Right lobe of liver (tissue), 6 donors: ENCODE data around the gene LGI4. TPM values are rescaled to one million over a fixed set of nuclear protein-coding genes. Genes with fewer than 3 reads are reported as not detected.

ENCODE experiments used
- ATAC-seq, 4 donors: fragments of 200-7000 bp; cut with Tn5 transposase; one replicate each; pipeline ENCODE4 v1.9.1; 2020; ENCODE audit warnings: mild to moderate bottlenecking in 4 of 4, moderate library complexity in 4 of 4
- DNase-seq, 3 donors: peaks; one replicate each; pipeline ENCODE4 v3.0.0-alpha.2; 2020
- H3K27ac ChIP-seq, 3 donors: fragments of 200-600 bp; one replicate each; pipeline ENCODE4 v1.8.0; 2022
- H3K27me3 ChIP-seq, 2 donors: fragments of 200-600 bp; one replicate each; pipeline ENCODE4 v1.8.0; 2022
- H3K36me3 ChIP-seq, 4 donors: fragments of 200-600 bp; sonication (generic) in 1 of 4; one replicate each; pipeline versions ENCODE4 v1.5.1 to v1.8.0; 2017 to 2022; ENCODE audit warnings: control low read depth in 1 of 4
- H3K4me1 ChIP-seq, 4 donors: fragments of 200-600 bp; sonication (generic) in 1 of 4; one replicate each; pipeline versions ENCODE4 v1.5.1 to v1.8.0; 2017 to 2022; ENCODE audit warnings: control low read depth in 1 of 4
- H3K4me3 ChIP-seq, 3 donors: fragments of 200-600 bp; one replicate each; pipeline ENCODE4 v1.8.0; 2022
- H3K9me3 ChIP-seq, 4 donors: fragments of 200-600 bp; sonication (generic) in 1 of 4; one replicate each; pipeline versions ENCODE4 v1.5.1 to v1.8.0; 2017 to 2022; ENCODE audit warnings: control low read depth in 1 of 4
- POLR2A ChIP-seq: fragments of 450-650 bp; IDR thresholded peaks from one replicate; pipeline ENCODE4 v1.6.1; 2017; ENCODE audit warnings: antibody characterized with exemption, mild to moderate bottlenecking
- WGBS: methylation state at CpG from one replicate; pipeline ENCODE4 v1.1.6; 2018; ENCODE audit warnings: low coverage, low lambda C conversion rate; ENCODE audit not compliant: insufficient coverage; ENCODE audit errors: missing lambda C conversion rate; 5-methylcytosine and 5-hydroxymethylcytosine counted together
- intact Hi-C, 2 donors: fragments of 100-400 bp; cut with DNase I; formaldehyde crosslinking; loops; one replicate each; pipeline versions ENCODE4 v1.11.2 to v1.14.1; 2022
- total RNA-seq, 6 experiments: library from RNA; depleted of rRNA in 2 of 6; stranded (reverse); fragments of >200 nt in 2 of 6; fragmentation: NEBNext Ultra II Directional in 3 of 6; extraction: Animal tissue kit (Norgen Biotek cat#: 25700) in 3 of 6; gene quantifications; one replicate each; pipeline versions ENCODE4 v1.1.0 to v1.2.4, GENCODE V29; 2016 to 2023
- TF ChIP-seq, protein P1 (sequence below), 4 donors: fragments of 200-600 bp in 3 of 4; fragments of 450-650 bp in 1 of 4; IDR thresholded peaks; one replicate each; pipeline versions ENCODE4 v1.5.1 to v1.8.0; 2016 to 2022; ENCODE audit warnings: antibody characterized with exemption in 4 of 4, mild to moderate bottlenecking in 2 of 4
- donor health status: DM: no; HTN: yes; CAD: no.
- donor health status: DM: no; HTN: no; CAD: no.
- donor health status: DM: no; HTN: no; CAD: no.
- donor health status: DM: no; HTN: yes; CAD: no.
- donor health status: DM: no; HTN: yes; CAD: no.

LGI4 gene
- total RNA-seq, 6 experiments from 2014 or later: 0.99 to 2.0 (median 1.5) TPM

GRCh38 chr19:35150445-35150844, 15.6 kb upstream of the LGI4 start:
- no peak for ATAC-seq
- Histone ChIP-seq H3K27ac (no peak overlapping the region), H3K9me3 (no peaks in the 10 kb centered on the region), H3K27me3 (peaks cover 0 to 6% of the 10 kb centered on the region in 2 donors), H3K4me1 (peaks cover 0 to 7% (median 0%) of the 10 kb centered on the region in 4 donors), H3K36me3 (no peaks in the 10 kb centered on the region), H3K4me3 (no peak overlapping the region)
- DNase-seq: no peak
- TF ChIP-seq, protein P1, sequence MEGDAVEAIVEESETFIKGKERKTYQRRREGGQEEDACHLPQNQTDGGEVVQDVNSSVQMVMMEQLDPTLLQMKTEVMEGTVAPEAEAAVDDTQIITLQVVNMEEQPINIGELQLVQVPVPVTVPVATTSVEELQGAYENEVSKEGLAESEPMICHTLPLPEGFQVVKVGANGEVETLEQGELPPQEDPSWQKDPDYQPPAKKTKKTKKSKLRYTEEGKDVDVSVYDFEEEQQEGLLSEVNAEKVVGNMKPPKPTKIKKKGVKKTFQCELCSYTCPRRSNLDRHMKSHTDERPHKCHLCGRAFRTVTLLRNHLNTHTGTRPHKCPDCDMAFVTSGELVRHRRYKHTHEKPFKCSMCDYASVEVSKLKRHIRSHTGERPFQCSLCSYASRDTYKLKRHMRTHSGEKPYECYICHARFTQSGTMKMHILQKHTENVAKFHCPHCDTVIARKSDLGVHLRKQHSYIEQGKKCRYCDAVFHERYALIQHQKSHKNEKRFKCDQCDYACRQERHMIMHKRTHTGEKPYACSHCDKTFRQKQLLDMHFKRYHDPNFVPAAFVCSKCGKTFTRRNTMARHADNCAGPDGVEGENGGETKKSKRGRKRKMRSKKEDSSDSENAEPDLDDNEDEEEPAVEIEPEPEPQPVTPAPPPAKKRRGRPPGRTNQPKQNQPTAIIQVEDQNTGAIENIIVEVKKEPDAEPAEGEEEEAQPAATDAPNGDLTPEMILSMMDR (IDR thresholded peaks at IDR 0.05): no peak
- TF ChIP-seq POLR2A: no peak
- intact Hi-C loops: no loop called here
- WGBS: 60% methylated on average over 1 of the region's 2 CpGs

DNA sequence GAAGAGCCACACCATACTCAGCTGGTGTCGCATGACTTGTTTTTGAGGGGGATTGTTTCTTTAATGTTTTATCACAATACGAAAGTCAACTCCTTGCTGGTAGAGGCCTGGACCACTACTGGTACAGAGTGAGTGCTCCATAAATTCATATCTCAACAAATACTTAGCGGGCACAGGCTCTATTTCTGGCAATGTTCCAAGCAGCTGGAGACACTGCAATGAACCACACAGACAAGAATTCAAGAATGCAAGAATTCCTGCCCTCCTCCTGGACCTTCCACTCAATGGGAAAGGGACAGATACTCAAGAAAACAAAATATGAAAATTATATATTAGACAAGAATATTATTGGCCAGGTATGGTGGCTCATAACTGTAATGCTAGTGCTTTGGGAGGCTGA, 14.6 kb upstream of the LGI4 start:
- no peaks in the 10 kb centered on the region for H3K36me3 ChIP-seq
- peaks cover 0 to 6% of the 10 kb centered on the region in 2 donors for H3K27me3 ChIP-seq
- H3K4me3 ChIP-seq: no peak overlapping the region
- intact Hi-C loops: no loop called here
- H3K9me3 ChIP-seq: no peaks in the 10 kb centered on the region
- DNase-seq (no peak), ATAC-seq (no peak)
- 95% methylated on average over 3 of the region's 3 CpGs for WGBS
- H3K4me1 ChIP-seq: peaks cover 0 to 7% (median 0%) of the 10 kb centered on the region in 4 donors
- no peak overlapping the region for H3K27ac ChIP-seq
- TF ChIP-seq, protein P1 (IDR thresholded peaks at IDR 0.05): no peak
- no peak for TF ChIP-seq POLR2A

GRCh38 chr19:35146746-35147459, 12.0 kb upstream of the LGI4 start:
- H3K36me3 ChIP-seq: peaks cover 0 to 1% (median 0%) of the 10 kb centered on the region in 4 donors
- intact Hi-C loops: no loop called here
- H3K4me1 ChIP-seq: peaks cover 0 to under 1% (median 0%) of the 10 kb centered on the region in 4 donors
- H3K27ac ChIP-seq: no peak overlapping the region
- DNase-seq (no peak), ATAC-seq (no peak)
- 30% methylated on average over 3 of the region's 7 CpGs for WGBS
- no peaks in the 10 kb centered on the region for H3K9me3 ChIP-seq
- H3K27me3 ChIP-seq: no peaks in the 10 kb centered on the region
- H3K4me3 ChIP-seq: no peak overlapping the region
- no peak for TF ChIP-seq POLR2A
- TF ChIP-seq, protein P1 (IDR thresholded peaks at IDR 0.05): no peak

GRCh38 chr19:35144600-35145436, 10.0 kb upstream of the LGI4 start:
- DNase-seq: no peak
- intact Hi-C loops: no loop called here
- ATAC-seq: no peak
- Histone ChIP-seq H3K4me1 (peaks cover 0 to 14% (median 4%) of the 10 kb centered on the region in 4 donors), H3K27me3 (no peaks in the 10 kb centered on the region), H3K36me3 (peaks cover 0 to 6% (median 0%) of the 10 kb centered on the region in 4 donors), H3K9me3 (no peaks in the 10 kb centered on the region), H3K27ac (no peak overlapping the region), H3K4me3 (no peak overlapping the region)
- TF ChIP-seq, protein P1 (IDR thresholded peaks at IDR 0.05): no peak
- no peak for TF ChIP-seq POLR2A
- WGBS: 56% methylated on average over 11 of the region's 15 CpGs
